VCaP (cell line): ENCODE results near the gene HEXD.

Experiments
- H3K27ac ChIP-seq: fragments of 450-650 bp; 2 replicates; pipeline ENCODE4 v1.5.1; 2017
- CTCF ChIP-seq: fragments of 450-650 bp; conservative IDR thresholded peaks from 2 replicates; pipeline ENCODE4 v1.5.1; 2017; ENCODE audit warnings: mild to moderate bottlenecking, moderate library complexity

The HEXD gene

DNA sequence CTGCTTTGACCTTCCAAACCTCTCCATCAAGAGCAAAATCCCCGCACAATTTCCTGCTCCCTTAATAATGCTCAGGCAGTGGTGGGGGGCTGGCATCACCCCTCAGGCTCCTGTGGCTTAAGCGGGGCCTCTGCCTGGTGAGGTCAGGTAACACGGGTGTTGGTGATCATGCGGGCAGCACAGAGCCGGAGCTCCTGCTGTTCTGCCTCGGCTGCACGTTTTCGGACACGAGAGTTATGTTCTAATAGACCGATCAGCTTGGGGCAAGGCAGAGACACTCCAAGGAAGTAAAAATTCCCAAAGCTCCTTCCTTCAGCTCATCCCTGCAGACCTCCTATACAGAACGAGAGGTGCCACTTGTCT is 46.4 kb downstream of the HEXD start:
- no peak overlapping the region for H3K27ac ChIP-seq
- no peak for TF ChIP-seq CTCF

- TF ChIP-seq CTCF: no peak
Observed at GRCh38 chr17:82465023-82465603, 47.0 kb downstream of the HEXD start.

GRCh38 chr17:82468692-82469091 is 50.5 kb downstream of the HEXD start:
- no peak overlapping the region for H3K27ac ChIP-seq
- TF ChIP-seq CTCF: no peak

More at GRCh38 chr17:82465023-82465603, 47.0 kb downstream of the HEXD start:
- H3K27ac ChIP-seq: no peak overlapping the region

GRCh38 chr17:82470065-82470464 is 51.9 kb downstream of the HEXD start:
- no peak for TF ChIP-seq CTCF
- H3K27ac ChIP-seq: no peak overlapping the region

DNA sequence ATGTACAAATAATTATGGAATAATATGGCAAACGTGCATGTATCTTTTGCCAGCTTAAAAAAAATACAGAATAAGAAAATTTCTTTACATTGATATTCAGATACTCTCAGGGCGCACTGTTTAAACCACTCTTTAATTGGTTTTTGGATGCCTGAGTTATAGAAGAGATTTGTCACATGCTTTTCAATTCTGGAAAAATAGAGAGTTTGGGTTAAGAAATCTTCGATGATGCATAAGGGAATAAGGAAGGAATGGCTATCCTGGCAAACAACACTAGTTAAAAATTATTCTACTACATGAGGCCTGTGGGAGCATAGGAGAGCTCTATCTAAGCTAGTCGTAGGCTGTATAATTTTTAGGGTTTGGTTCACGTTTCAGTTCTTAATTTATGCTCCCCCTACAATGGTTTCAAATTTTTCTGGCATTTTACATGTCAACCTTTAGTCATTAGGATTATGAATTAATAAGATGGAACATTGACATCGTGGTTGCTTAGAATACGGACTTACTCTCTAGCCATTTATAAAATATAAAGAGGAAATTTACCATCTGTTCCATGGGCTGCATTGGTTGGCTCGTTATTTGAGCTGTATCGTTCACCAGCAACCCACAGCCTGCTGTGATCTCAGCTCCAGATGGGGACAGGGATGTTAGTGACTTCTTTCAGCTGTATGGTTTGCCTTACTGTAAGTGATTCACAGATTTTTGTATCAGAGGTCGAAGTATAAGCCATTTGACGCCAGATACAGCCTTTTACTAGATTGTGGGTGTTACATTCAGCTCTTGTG is 56.3 kb downstream of the HEXD start:
- no peak for TF ChIP-seq CTCF
- no peak overlapping the region for H3K27ac ChIP-seq

DNA sequence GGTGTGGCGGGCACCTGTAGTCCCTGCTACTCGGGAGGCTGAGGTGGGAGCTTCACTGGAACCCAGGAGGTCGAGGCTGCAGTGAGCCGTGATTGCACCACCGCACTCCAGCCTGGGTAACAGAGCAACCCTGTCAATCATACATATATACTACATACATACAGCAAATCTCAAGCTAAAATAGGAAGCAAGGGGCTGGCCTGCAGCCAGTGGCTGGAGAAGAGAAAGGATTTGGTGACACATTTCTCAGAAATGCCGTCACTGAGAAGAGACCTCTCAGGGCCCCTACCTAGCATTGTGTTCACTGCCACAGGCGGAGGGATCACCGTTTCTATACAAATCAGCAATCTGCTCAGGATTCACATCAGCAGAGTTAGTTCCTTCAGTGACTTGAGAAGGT is 57.3 kb downstream of the HEXD start:
- no peak for TF ChIP-seq CTCF
- no peak overlapping the region for H3K27ac ChIP-seq

DNA sequence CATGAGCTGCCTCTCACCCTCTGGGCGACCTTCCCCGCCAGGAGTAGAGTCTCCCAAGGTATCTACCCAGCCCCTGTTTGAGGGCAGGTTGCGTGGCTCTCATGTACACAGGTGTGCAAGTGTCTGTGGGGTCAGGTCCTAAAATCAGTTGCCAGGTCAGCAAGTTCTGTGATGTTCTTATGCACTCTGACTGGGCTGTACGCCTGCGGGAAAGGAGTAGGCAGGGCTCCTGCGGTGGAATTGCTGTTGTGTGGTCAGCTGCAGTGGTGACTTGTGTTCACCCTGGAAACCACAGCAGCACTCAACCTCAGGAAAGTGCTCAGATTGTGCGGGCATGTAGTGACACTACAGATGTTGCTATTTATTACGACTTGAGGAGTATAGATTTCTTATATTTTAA is 59.8 kb downstream of the HEXD start:
- no peak for TF ChIP-seq CTCF
- no peak overlapping the region for H3K27ac ChIP-seq
